GM12892 (cell line): Measurements from ENCODE around the gene RRAS.

ENCODE experiments used
- POLR2A ChIP-seq: IDR thresholded peaks from 2 replicates; pipeline ENCODE4 v1.6.1; 2011; ENCODE audit warnings: low read depth, low read length, control low read depth
- POLR2AphosphoS5 ChIP-seq: IDR thresholded peaks from 2 replicates; pipeline ENCODE4 v1.6.1; 2011; ENCODE audit warnings: low read depth, low read length, control low read depth
- TAF1 ChIP-seq: IDR thresholded peaks from 2 replicates; pipeline ENCODE4 v1.6.1; 2011; ENCODE audit warnings: low read depth, mild to moderate bottlenecking, control low read depth, low read length, borderline replicate concordance

DNA sequence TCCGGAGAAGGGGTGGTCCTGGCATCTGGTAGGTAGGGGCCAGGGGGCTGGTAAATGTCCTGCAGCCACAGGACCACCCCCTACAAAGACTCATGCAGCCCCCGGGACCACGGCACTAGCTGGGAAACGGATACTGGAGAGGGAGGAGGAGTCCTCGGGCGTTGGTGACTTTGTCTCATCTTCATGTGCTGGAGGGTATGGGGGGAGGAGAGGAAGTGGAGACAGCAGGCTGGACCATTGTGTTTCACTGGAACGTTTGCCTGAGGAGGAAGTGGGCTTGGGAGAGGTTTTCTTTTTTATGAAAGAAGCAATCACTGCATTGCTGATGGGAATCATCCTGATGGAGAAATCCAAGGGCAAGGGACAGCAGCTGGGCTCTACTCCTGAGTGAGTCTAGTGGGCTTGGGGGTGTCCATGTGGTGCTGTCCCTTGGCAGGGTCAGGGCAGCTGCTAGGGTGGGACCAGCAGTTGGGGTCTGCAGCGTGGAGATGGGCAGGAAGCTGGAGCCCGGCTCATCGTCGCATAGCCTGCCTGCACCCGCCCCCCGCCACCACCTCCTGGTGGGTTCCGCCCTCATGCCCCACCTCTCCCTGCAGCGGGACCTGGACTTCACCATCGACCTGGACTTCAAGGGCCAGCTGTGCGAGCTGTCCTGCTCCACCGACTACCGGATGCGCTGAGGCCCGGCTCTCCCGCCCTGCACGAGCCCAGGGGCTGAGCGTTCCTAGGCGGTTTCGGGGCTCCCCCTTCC is 47.8 kb upstream of the RRAS start:
- TF ChIP-seq POLR2A (no peak), POLR2AphosphoS5 (no peak; the same call in 1 of the 2 replicates), TAF1 (no peak)
